Retinal pigment epithelial cell (primary cell): Measurements from ENCODE around the gene DOCK8.

Source experiments
- DNase-seq: peaks from one replicate; pipeline ENCODE4 v3.0.0-alpha.2; 2010; ENCODE audit warnings: low read depth
- H3K4me3 ChIP-seq: 2 replicates; pipeline ENCODE4 v1.5.1; 2011; ENCODE audit warnings: mild to moderate bottlenecking, low read length, control low read depth, moderate library complexity
- CTCF ChIP-seq: conservative IDR thresholded peaks from 2 replicates; pipeline ENCODE4 v1.5.1; 2011; ENCODE audit warnings: low read depth, low read length, control low read depth, inconsistent platforms

The DOCK8 gene

GRCh38 chr9:289121-289520 lies 74.5 kb downstream of the DOCK8 start:
- no peak for DNase-seq
- H3K4me3 ChIP-seq = no peak overlapping the region
- TF ChIP-seq CTCF = no peak

GRCh38 chr9:292915-293314 lies 78.2 kb downstream of the DOCK8 start:
- no peak overlapping the region for H3K4me3 ChIP-seq
- no peak for DNase-seq
- TF ChIP-seq CTCF = peak; percentile 18

GRCh38 chr9:295576-295975 lies 80.9 kb downstream of the DOCK8 start:
- no peak overlapping the region for H3K4me3 ChIP-seq
- TF ChIP-seq CTCF = no peak
- DNase-seq = no peak

- DNase-seq = no peak
- no peak for TF ChIP-seq CTCF
- no peak overlapping the region for H3K4me3 ChIP-seq
Measured at GRCh38 chr9:296411-296810, 81.7 kb downstream of the DOCK8 start.

- no peak overlapping the region for H3K4me3 ChIP-seq
- no peak for DNase-seq
Measured at GRCh38 chr9:297104-297972, 82.7 kb downstream of the DOCK8 start.

GRCh38 chr9:303502-303901 lies 88.8 kb downstream of the DOCK8 start:
- H3K4me3 ChIP-seq = no peak overlapping the region
- no peak for TF ChIP-seq CTCF
- no peak for DNase-seq

More at GRCh38 chr9:297104-297972, 82.7 kb downstream of the DOCK8 start:
- no peak for TF ChIP-seq CTCF

- TF ChIP-seq CTCF = no peak
- DNase-seq = no peak
- no peak overlapping the region for H3K4me3 ChIP-seq
Measured at GRCh38 chr9:304106-304505, 89.4 kb downstream of the DOCK8 start.
